ENCODE data around the gene MEN1. TPM values are rescaled to one million over a fixed set of nuclear protein-coding genes. Genes with fewer than 3 reads are reported as not detected.

Gene MEN1
- total RNA-seq, 1 experiment from 2014 or later, result 61.6 TPM

GRCh38 chr11:64772303-64773018 lies 37.9 kb downstream of the MEN1 start:
- Histone ChIP-seq H3K27me3 (ENCODE audit: insufficient read depth, low read depth) (no peaks in the 10 kb centered on the region), H3K9me3 (ENCODE audit: insufficient read depth, low read depth) (no peaks in the 10 kb centered on the region), H3F3A (ENCODE audit: insufficient read depth, low read depth) (peaks cover 99% of the 10 kb centered on the region), H3K79me2 (ENCODE audit: low read depth) (peaks cover 88% of the 10 kb centered on the region), H2AFZ (no peak overlapping the region), H3K27ac (no peak overlapping the region), H3K4me1 (replicated peaks; ENCODE audit: insufficient read depth) (peaks cover 14% of the 10 kb centered on the region), H3K4me3 (no peak overlapping the region), H3K36me3 (ENCODE audit: low read depth) (peaks cover 94% of the 10 kb centered on the region), H3K9me2 (ENCODE audit: insufficient read depth) (no peaks in the 10 kb centered on the region), H4K20me1 (ENCODE audit: insufficient read depth) (peaks cover 100% of the 10 kb centered on the region), H3K4me2 (no peak overlapping the region)
- BruUV-seq (replicated peaks), result no TSS peak
- no peak for TF ChIP-seq CTCF (conservative IDR thresholded peaks at IDR 0.05)
- TF ChIP-seq EZH2 (IDR thresholded peaks at IDR 0.05; ENCODE audit: low read depth), result no peak
- ChIA-PET CTCF (interaction anchor here (0.7 kb wide), 1 partner anchor 114 kb away, joined by 6 read pairs; no protein-coding TSS in a partner anchor), POLR2A (ENCODE audit: unreplicated experiment) (no interaction called here)
- intact Hi-C loops (cut with micrococcal nuclease; ENCODE audit: unreplicated experiment), result loop anchor here (10.0 kb wide), 1 partner anchor 242 kb away; the partner anchor contains the start of gene ARL2
- no peak for DNase-seq

- peaks cover 87% of the 10 kb centered on the region for H3K79me2 ChIP-seq (ENCODE audit: low read depth)
- no peak overlapping the region for H3K27ac ChIP-seq
- H3K9me3 ChIP-seq (ENCODE audit: insufficient read depth, low read depth), result no peaks in the 10 kb centered on the region
- TF ChIP-seq CTCF (conservative IDR thresholded peaks at IDR 0.05) (no peak), EZH2 (IDR thresholded peaks at IDR 0.05; ENCODE audit: low read depth) (no peak)
- no TSS peak for BruUV-seq (replicated peaks)
- H3K4me2 ChIP-seq, result no peak overlapping the region
- peaks cover 92% of the 10 kb centered on the region for H3K36me3 ChIP-seq (ENCODE audit: low read depth)
- CTCF ChIA-PET, result interaction anchor here (0.6 kb wide), 1 partner anchor 1904 kb away, joined by 5 read pairs; no protein-coding TSS in a partner anchor
- H3K27me3 ChIP-seq (ENCODE audit: insufficient read depth, low read depth), result no peaks in the 10 kb centered on the region
- POLR2A ChIA-PET (ENCODE audit: unreplicated experiment), result no interaction called here
- peaks cover 99% of the 10 kb centered on the region for H3F3A ChIP-seq (ENCODE audit: insufficient read depth, low read depth)
- no peak overlapping the region for H3K4me3 ChIP-seq
- no peak for DNase-seq
- H4K20me1 ChIP-seq (ENCODE audit: insufficient read depth), result peaks cover 100% of the 10 kb centered on the region
- intact Hi-C loops (cut with micrococcal nuclease; ENCODE audit: unreplicated experiment), result loop anchor here (10.0 kb wide), 1 partner anchor 243 kb away; the partner anchor contains the start of gene ARL2
- H3K4me1 ChIP-seq (replicated peaks; ENCODE audit: insufficient read depth), result peaks cover 13% of the 10 kb centered on the region
- H3K9me2 ChIP-seq (ENCODE audit: insufficient read depth), result no peaks in the 10 kb centered on the region
- H2AFZ ChIP-seq, result no peak overlapping the region
Measured at GRCh38 chr11:64771861-64772260, 38.5 kb downstream of the MEN1 start.

- CTCF ChIA-PET, result no interaction called here
- POLR2A ChIA-PET (ENCODE audit: unreplicated experiment), result interaction anchor here (0.6 kb wide), 1 partner anchor 36 kb away, joined by 5 read pairs; no protein-coding TSS in a partner anchor
- H3K27ac ChIP-seq, result no peak overlapping the region
- H3K4me1 ChIP-seq (replicated peaks; ENCODE audit: insufficient read depth), result no peaks in the 10 kb centered on the region
- H3K27me3 ChIP-seq (ENCODE audit: insufficient read depth, low read depth), result no peaks in the 10 kb centered on the region
- H3K4me2 ChIP-seq, result no peak overlapping the region
- intact Hi-C loops (cut with micrococcal nuclease; ENCODE audit: unreplicated experiment), result loop anchor here (10.0 kb wide), 1 partner anchor 245 kb away; the partner anchor contains the start of gene ARL2
- no peaks in the 10 kb centered on the region for H3K9me3 ChIP-seq (ENCODE audit: insufficient read depth, low read depth)
- H4K20me1 ChIP-seq (ENCODE audit: insufficient read depth), result peaks cover 97% of the 10 kb centered on the region
- no TSS peak for BruUV-seq (replicated peaks)
- H2AFZ ChIP-seq, result no peak overlapping the region
- no peaks in the 10 kb centered on the region for H3K9me2 ChIP-seq (ENCODE audit: insufficient read depth)
- peaks cover 78% of the 10 kb centered on the region for H3K36me3 ChIP-seq (ENCODE audit: low read depth)
- H3K4me3 ChIP-seq, result no peak overlapping the region
- TF ChIP-seq EZH2 (IDR thresholded peaks at IDR 0.05; ENCODE audit: low read depth), result no peak
- TF ChIP-seq CTCF (conservative IDR thresholded peaks at IDR 0.05), result no peak
- peaks cover 89% of the 10 kb centered on the region for H3F3A ChIP-seq (ENCODE audit: insufficient read depth, low read depth)
- no peak for DNase-seq
- H3K79me2 ChIP-seq (ENCODE audit: low read depth), result peaks cover 70% of the 10 kb centered on the region
Measured at GRCh38 chr11:64770120-64770519, 40.2 kb downstream of the MEN1 start.
